Fibroblast of lung (primary cell): ENCODE results near the gene CARS2. TPM values are rescaled to one million over a fixed set of nuclear protein-coding genes. Genes with fewer than 3 reads are reported as not detected.

Experiments used
- DNase-seq, 2 donors: peaks; one replicate each; pipeline versions ENCODE4 v3.0.0 to v3.0.0-alpha.2; 2010; ENCODE audit warnings: low read depth in 2 of 2
- H2AFZ ChIP-seq: 2 replicates; pipeline ENCODE4 v1.5.1; 2012; ENCODE audit warnings: low read length, control low read depth, inconsistent platforms
- H3K27ac ChIP-seq: 2 replicates; pipeline ENCODE4 v1.5.1; 2011; ENCODE audit warnings: low read length, control low read depth; ENCODE audit not compliant: insufficient read depth
- H3K27me3 ChIP-seq: 2 replicates; pipeline ENCODE4 v1.5.1; 2011; ENCODE audit warnings: mild to moderate bottlenecking, low read length; ENCODE audit not compliant: control insufficient read depth, insufficient read depth
- H3K36me3 ChIP-seq: 2 replicates; pipeline ENCODE4 v1.5.1; 2011; ENCODE audit warnings: low read length; ENCODE audit not compliant: control insufficient read depth, insufficient read depth
- H3K4me1 ChIP-seq: 2 replicates; pipeline ENCODE4 v1.5.1; 2011; ENCODE audit warnings: low read length; ENCODE audit not compliant: control insufficient read depth, insufficient read depth; ENCODE audit errors: extremely low read depth
- H3K4me2 ChIP-seq: 2 replicates; pipeline ENCODE4 v1.5.1; 2011; ENCODE audit warnings: low read length, control low read depth; ENCODE audit not compliant: insufficient read depth; ENCODE audit errors: extremely low read depth
- H3K4me3 ChIP-seq, 4 experiments: fragments of 200-600 bp in 1 of 4; sonication (generic) in 1 of 4; replicated peaks in 1 of 4; 2 replicates each; pipeline ENCODE4 v1.5.1; 2011 to 2016; ENCODE audit warnings: low read length in 4 of 4, low read depth in 3 of 4, mild to moderate bottlenecking in 3 of 4, control low read depth in 2 of 4, inconsistent platforms in 1 of 4, mixed read lengths in 1 of 4; ENCODE audit not compliant: insufficient read depth in 1 of 4; ENCODE audit errors: control extremely low read depth in 1 of 4
- H3K79me2 ChIP-seq: 2 replicates; pipeline ENCODE4 v1.5.1; 2012; ENCODE audit warnings: mild to moderate bottlenecking, low read length, inconsistent platforms; ENCODE audit not compliant: control insufficient read depth, insufficient read depth
- H3K9ac ChIP-seq: 2 replicates; pipeline ENCODE4 v1.5.1; 2011; ENCODE audit warnings: mild to moderate bottlenecking, low read length, control low read depth; ENCODE audit not compliant: insufficient read depth
- H3K9me3 ChIP-seq: 2 replicates; pipeline ENCODE4 v1.5.1; 2012; ENCODE audit warnings: low read depth, low read length; ENCODE audit not compliant: control insufficient read depth, insufficient read depth
- H4K20me1 ChIP-seq: 2 replicates; pipeline ENCODE4 v1.5.1; 2011; ENCODE audit warnings: low read length; ENCODE audit not compliant: control insufficient read depth, insufficient read depth; ENCODE audit errors: extremely low read depth
- CTCF ChIP-seq, 2 donors: IDR thresholded peaks in 1 of 2; conservative IDR thresholded peaks in 1 of 2; 1 replicate in 1 of 2; 2 replicates in 1 of 2; pipeline ENCODE4 v1.5.1; 2011 to 2012; ENCODE audit warnings: low read length in 2 of 2, control low read depth in 1 of 2, inconsistent platforms in 1 of 2, low read depth in 1 of 2, mild to moderate bottlenecking in 1 of 2
- EZH2 ChIP-seq: IDR thresholded peaks from 2 replicates; pipeline ENCODE4 v1.5.1; 2012; ENCODE audit warnings: low read length, control low read depth, mild to moderate bottlenecking; ENCODE audit errors: missing control alignments
- polyA plus RNA-seq, 2 donors: library from polyadenylated mRNA; depleted of rRNA in 1 of 2; stranded (reverse) in 1 of 2; unstranded in 1 of 2; fragments of >200 nt; gene quantifications; 2 replicates each; pipeline ENCODE4 v1.2.1, GENCODE V29; 2011 to 2012; ENCODE audit warnings: missing spikeins in 1 of 2
- total RNA-seq: library from RNA; depleted of rRNA; stranded (reverse); fragments of >200 nt; gene quantifications from 2 replicates; pipeline ENCODE4 v1.2.1, GENCODE V29; 2014

The CARS2 gene
- total and polyA plus RNA-seq, 2 donors (not counting 1 experiment from before 2014, with no cell fraction given), result 64.7 to 127 TPM

GRCh38 chr13:110620596-110620995, 85.3 kb downstream of the CARS2 start:
- DNase-seq, result no peak
- H3K4me3 ChIP-seq, result no peak overlapping the region
- no peak for TF ChIP-seq EZH2
- TF ChIP-seq CTCF (conservative IDR thresholded peaks at IDR 0.05 in 1 of 2, IDR thresholded peaks at IDR 0.05 in 1 of 2; ENCODE audit: low read depth in 1 of 2, low read length in 2 of 2), result no peak
- no peaks in the 10 kb centered on the region for H3K27me3 ChIP-seq
- peaks cover 10% of the 10 kb centered on the region for H3K4me1 ChIP-seq
- H3K36me3 ChIP-seq, result peaks cover 11% of the 10 kb centered on the region
- H4K20me1 ChIP-seq, result peaks cover 2% of the 10 kb centered on the region
- H3K9me3 ChIP-seq, result no peaks in the 10 kb centered on the region
- H2AFZ ChIP-seq, result no peak overlapping the region
- no peak overlapping the region for H3K9ac ChIP-seq
- H3K4me2 ChIP-seq, result no peak overlapping the region
- no peak overlapping the region for H3K27ac ChIP-seq
- H3K79me2 ChIP-seq, result peaks cover 91% of the 10 kb centered on the region

GRCh38 chr13:110618780-110619179, 87.1 kb downstream of the CARS2 start:
- DNase-seq, result no peak
- peaks cover 5% of the 10 kb centered on the region for H3K36me3 ChIP-seq
- peaks cover 10% of the 10 kb centered on the region for H3K4me1 ChIP-seq
- H3K27ac ChIP-seq, result no peak overlapping the region
- H3K9ac ChIP-seq, result no peak overlapping the region
- peaks cover 80% of the 10 kb centered on the region for H3K79me2 ChIP-seq
- TF ChIP-seq EZH2 (no peak), CTCF (conservative IDR thresholded peaks at IDR 0.05 in 1 of 2, IDR thresholded peaks at IDR 0.05 in 1 of 2; ENCODE audit: low read depth in 1 of 2, low read length in 2 of 2) (no peak)
- H3K4me3 ChIP-seq, result no peak overlapping the region
- no peaks in the 10 kb centered on the region for H3K27me3 ChIP-seq
- no peak overlapping the region for H3K4me2 ChIP-seq
- H2AFZ ChIP-seq, result no peak overlapping the region
- peaks cover 2% of the 10 kb centered on the region for H4K20me1 ChIP-seq
- H3K9me3 ChIP-seq, result no peaks in the 10 kb centered on the region

GRCh38 chr13:110618167-110618566, 87.7 kb downstream of the CARS2 start:
- no peaks in the 10 kb centered on the region for H3K9me3 ChIP-seq
- H3K4me3 ChIP-seq, result no peak overlapping the region
- H3K27me3 ChIP-seq, result no peaks in the 10 kb centered on the region
- H3K9ac ChIP-seq, result no peak overlapping the region
- H2AFZ ChIP-seq, result no peak overlapping the region
- TF ChIP-seq EZH2 (no peak), CTCF (conservative IDR thresholded peaks at IDR 0.05 in 1 of 2, IDR thresholded peaks at IDR 0.05 in 1 of 2; ENCODE audit: low read depth in 1 of 2, low read length in 2 of 2) (no peak)
- peaks cover 76% of the 10 kb centered on the region for H3K79me2 ChIP-seq
- H4K20me1 ChIP-seq, result peaks cover 2% of the 10 kb centered on the region
- peaks cover 10% of the 10 kb centered on the region for H3K4me1 ChIP-seq
- peak in 1 of 2 donors; percentile 22 for DNase-seq
- H3K4me2 ChIP-seq, result no peak overlapping the region
- peak overlapping the region; percentile 93 for H3K27ac ChIP-seq
- H3K36me3 ChIP-seq, result peaks cover 3% of the 10 kb centered on the region
